GM23338 (cell line): ENCODE data around the gene CYTH3.

ENCODE experiments used
- CTCF ChIP-seq, 2 experiments: fragments of 200-600 bp in 1 of 2; sonication (generic) in 1 of 2; conservative IDR thresholded peaks; 2 replicates each; pipeline versions ENCODE4 v1.5.1 to v1.6.1; 2016 to 2017; ENCODE audit warnings: antibody characterized with exemption in 2 of 2, low read depth in 2 of 2, mild to moderate bottlenecking in 2 of 2, moderate library complexity in 1 of 2
- ETS1 ChIP-seq: IDR thresholded peaks from 2 replicates; pipeline ENCODE4 v1.6.1; 2016; ENCODE audit warnings: antibody characterized with exemption
- EZH2 ChIP-seq: fragments of 200-600 bp; sonication (generic); IDR thresholded peaks from one replicate; pipeline ENCODE4 v1.8.0; 2017; ENCODE audit warnings: antibody characterized with exemption, mild to moderate bottlenecking, low read depth; ENCODE audit not compliant: unreplicated experiment
- POLR2AphosphoS5 ChIP-seq: IDR thresholded peaks from 2 replicates; pipeline ENCODE4 v1.6.1; 2016; ENCODE audit warnings: antibody characterized with exemption, low read depth
- REST ChIP-seq: IDR thresholded peaks from one replicate; pipeline ENCODE4 v1.6.1; 2018; ENCODE audit warnings: antibody characterized with exemption; ENCODE audit not compliant: unreplicated experiment
- ZNF462 ChIP-seq: fragments of 250-450 bp; sonication (Bioruptor Pico); IDR thresholded peaks from 2 replicates; pipeline ENCODE4 v1.5.0; 2020; ENCODE audit warnings: mild to moderate bottlenecking, moderate library complexity

- no peak for TF ChIP-seq CTCF (conservative IDR thresholded peaks at IDR 0.05; ENCODE audit: low read depth in 2 of 2)
- TF ChIP-seq REST = no peak
- TF ChIP-seq EZH2 = no peak
- no peak for TF ChIP-seq ETS1
- no peak for TF ChIP-seq POLR2AphosphoS5
- no peak for TF ChIP-seq ZNF462 (CRISPR knock-in tag)
Measured at GRCh38 chr7:6279341-6279740, 6.9 kb upstream of the CYTH3 start.
